Measurements from ENCODE around the gene BRD2. TPM values are rescaled to one million over a fixed set of nuclear protein-coding genes. Genes with fewer than 3 reads are reported as not detected.

BRD2 gene
- total RNA-seq, 2 donors from 2014 or later = 134 to 169 TPM

- no peak for DNase-seq (ENCODE audit: low spot score)
- ATAC-seq (ENCODE audit: insufficient number of reproducible peaks, low FRiP score, low read depth) = no peak
- H3K27me3 ChIP-seq (replicated peaks; ENCODE audit: insufficient read depth) = no peaks in the 10 kb centered on the region
Measured at GRCh38 chr6:32971242-32971580, 2.8 kb downstream of the BRD2 start.

GRCh38 chr6:32971581-32972352, 3.4 kb downstream of the BRD2 start:
- H3K36me3 ChIP-seq = peaks cover 28% of the 10 kb centered on the region
- no peaks in the 10 kb centered on the region for H3K27me3 ChIP-seq (replicated peaks; ENCODE audit: insufficient read depth)
- H3K27ac ChIP-seq = peak overlapping the region; percentile 99 to 100
- peaks cover 27 to 37% of the 10 kb centered on the region in 2 donors for H3K4me1 ChIP-seq (ENCODE audit: control insufficient read depth in 1 of 2, low read depth in 2 of 2)
- peak overlapping the region; percentile 86 for H3K4me3 ChIP-seq
- no peaks in the 10 kb centered on the region for H3K9me3 ChIP-seq
- DNase-seq (ENCODE audit: low spot score) (peak; percentile 97), ATAC-seq (ENCODE audit: insufficient number of reproducible peaks, low FRiP score, low read depth) (peak; percentile 73)
- TF ChIP-seq CTCF (IDR thresholded peaks at IDR 0.05) = peak; percentile 8

More at GRCh38 chr6:32971242-32971580, 2.8 kb downstream of the BRD2 start:
- H3K27ac ChIP-seq = peak overlapping the region; percentile 99 to 100
- H3K4me1 ChIP-seq (ENCODE audit: control insufficient read depth in 1 of 2, low read depth in 2 of 2) = peaks cover 27 to 37% of the 10 kb centered on the region in 2 donors
- H3K4me3 ChIP-seq = peak overlapping the region; percentile 86
- no peaks in the 10 kb centered on the region for H3K9me3 ChIP-seq
- peaks cover 23% of the 10 kb centered on the region for H3K36me3 ChIP-seq
- no peak for TF ChIP-seq CTCF (IDR thresholded peaks at IDR 0.05)

GRCh38 chr6:32972353-32973143, 4.2 kb downstream of the BRD2 start:
- TF ChIP-seq CTCF (IDR thresholded peaks at IDR 0.05) = no peak
- H3K27ac ChIP-seq = peak overlapping the region; percentile 57 to 100
- no peaks in the 10 kb centered on the region for H3K27me3 ChIP-seq (replicated peaks; ENCODE audit: insufficient read depth)
- H3K4me3 ChIP-seq = peak overlapping the region; percentile 86
- no peaks in the 10 kb centered on the region for H3K9me3 ChIP-seq
- H3K36me3 ChIP-seq = peaks cover 36% of the 10 kb centered on the region
- DNase-seq (ENCODE audit: low spot score) (no peak), ATAC-seq (ENCODE audit: insufficient number of reproducible peaks, low FRiP score, low read depth) (no peak)
- H3K4me1 ChIP-seq (ENCODE audit: control insufficient read depth in 1 of 2, low read depth in 2 of 2) = peaks cover 26 to 37% of the 10 kb centered on the region in 2 donors

- no peak for TF ChIP-seq CTCF (IDR thresholded peaks at IDR 0.05)
- peak overlapping the region; percentile 57 to 100 for H3K27ac ChIP-seq
- peak overlapping the region; percentile 86 for H3K4me3 ChIP-seq
- DNase-seq (ENCODE audit: low spot score) (no peak), ATAC-seq (ENCODE audit: insufficient number of reproducible peaks, low FRiP score, low read depth) (no peak)
- H3K4me1 ChIP-seq (ENCODE audit: control insufficient read depth in 1 of 2, low read depth in 2 of 2) = peaks cover 26 to 40% of the 10 kb centered on the region in 2 donors
- no peaks in the 10 kb centered on the region for H3K9me3 ChIP-seq
- peaks cover 44% of the 10 kb centered on the region for H3K36me3 ChIP-seq
- no peaks in the 10 kb centered on the region for H3K27me3 ChIP-seq (replicated peaks; ENCODE audit: insufficient read depth)
Measured at GRCh38 chr6:32973144-32974015, 5.0 kb downstream of the BRD2 start.
